ENCODE data around the gene KRTAP6-2.

The KRTAP6-2 gene

DNA sequence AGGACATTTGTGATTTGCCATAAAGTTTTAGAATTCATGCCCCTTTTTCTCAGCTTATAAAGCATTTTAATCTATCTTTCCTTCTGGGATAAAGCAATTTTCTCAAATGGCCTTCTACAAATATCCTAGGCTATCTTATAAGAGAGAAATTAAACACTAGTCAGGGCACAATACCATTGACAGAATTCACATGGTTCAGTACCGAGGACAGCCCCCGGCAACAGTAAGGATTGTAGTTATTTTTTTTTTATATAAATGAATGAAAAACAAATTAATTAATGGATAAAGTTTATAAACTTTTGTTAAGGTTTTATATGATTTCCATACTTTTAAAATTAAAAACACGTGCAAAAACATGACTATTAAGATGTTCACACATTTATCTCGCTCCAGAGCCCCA, 29.4 kb upstream of the KRTAP6-2 start:
- no peak overlapping the region for H3K56ac ChIP-seq (ENCODE audit: low read length)
- H4K8ac ChIP-seq (ENCODE audit: low read depth, low read length), result no peak overlapping the region
- no peaks in the 10 kb centered on the region for H3K36me3 ChIP-seq (ENCODE audit: control insufficient read depth, insufficient read depth, low read length)
- H3K79me2 ChIP-seq (ENCODE audit: control insufficient read depth, insufficient read depth, low read length), result no peaks in the 10 kb centered on the region
- no peak overlapping the region for H3K27ac ChIP-seq (ENCODE audit: low read depth, low read length)
- H2BK15ac ChIP-seq (replicated peaks; ENCODE audit: low read depth), result no peak overlapping the region
- DNase-seq, result no peak
- no peaks in the 10 kb centered on the region for H3K79me1 ChIP-seq (ENCODE audit: low read length)
- no peak overlapping the region for H3K18ac ChIP-seq (ENCODE audit: low read length)
- no peak overlapping the region for H2BK5ac ChIP-seq (ENCODE audit: low read length)
- H3K4me1 ChIP-seq (ENCODE audit: control insufficient read depth, low read depth, low read length), result no peaks in the 10 kb centered on the region
- no peak overlapping the region for H3K4ac ChIP-seq (ENCODE audit: low read depth, low read length)
- H3K27me3 ChIP-seq (ENCODE audit: insufficient read depth, low read length, poor library complexity), result no peaks in the 10 kb centered on the region
- H3K4me2 ChIP-seq (ENCODE audit: low read length), result no peak overlapping the region
- no peak overlapping the region for H3K4me3 ChIP-seq (ENCODE audit: low read length)
- no peak overlapping the region for H2BK120ac ChIP-seq (ENCODE audit: low read depth, low read length)
- no peak overlapping the region for H3K9ac ChIP-seq (ENCODE audit: low read length)
- H3K23ac ChIP-seq (ENCODE audit: low read length), result no peak overlapping the region
- no peak overlapping the region for H2AK5ac ChIP-seq (ENCODE audit: low read length)
- no peak overlapping the region for H4K5ac ChIP-seq (ENCODE audit: low read length)
- no CpG with 5 or more reads among the region's 4 CpGs for WGBS (ENCODE audit: extremely low coverage, insufficient coverage, low lambda C conversion rate)

DNA sequence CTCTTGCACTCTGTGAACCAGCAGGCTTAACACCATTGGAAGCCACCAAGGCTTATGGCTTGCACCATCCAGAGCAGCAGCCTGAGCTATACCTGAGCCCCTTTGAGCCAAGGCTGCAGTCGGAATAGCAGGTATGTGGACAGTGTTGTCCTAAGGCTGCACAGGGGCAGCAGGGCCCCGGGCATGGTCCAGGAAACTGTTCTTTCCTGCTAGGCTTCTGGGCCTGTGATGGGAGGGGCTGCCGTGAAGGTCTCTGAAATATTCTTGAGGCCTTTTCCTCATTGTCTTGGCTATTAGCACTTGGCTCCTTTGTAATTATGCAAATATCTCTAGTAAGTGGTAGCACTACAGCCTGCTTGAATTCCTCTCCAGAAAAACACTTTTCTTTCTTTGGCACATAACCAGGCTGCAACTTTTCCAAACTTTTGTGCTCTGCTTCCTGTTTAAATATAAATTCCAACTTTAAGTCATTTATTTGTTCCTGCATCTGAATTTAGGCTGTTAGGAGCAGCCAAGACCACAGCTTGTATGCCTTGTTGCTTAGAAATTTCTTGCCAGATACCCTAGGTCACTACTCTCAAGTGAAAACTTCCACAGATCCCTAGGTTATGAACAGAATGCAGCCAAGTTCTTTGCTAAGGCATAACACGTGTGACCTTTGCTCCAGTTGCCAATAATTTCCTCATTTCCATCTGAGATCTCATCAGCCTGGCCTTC, 26.9 kb upstream of the KRTAP6-2 start:
- H3K4me3 ChIP-seq (ENCODE audit: low read length), result no peak overlapping the region
- H2BK15ac ChIP-seq (replicated peaks; ENCODE audit: low read depth), result no peak overlapping the region
- H3K79me1 ChIP-seq (ENCODE audit: low read length), result no peaks in the 10 kb centered on the region
- no peak overlapping the region for H2BK120ac ChIP-seq (ENCODE audit: low read depth, low read length)
- H3K4ac ChIP-seq (ENCODE audit: low read depth, low read length), result no peak overlapping the region
- H2BK5ac ChIP-seq (ENCODE audit: low read length), result no peak overlapping the region
- WGBS (ENCODE audit: extremely low coverage, insufficient coverage, low lambda C conversion rate), result no CpG with 5 or more reads among the region's 4 CpGs
- no peaks in the 10 kb centered on the region for H3K79me2 ChIP-seq (ENCODE audit: control insufficient read depth, insufficient read depth, low read length)
- no peak overlapping the region for H3K23ac ChIP-seq (ENCODE audit: low read length)
- H2AK5ac ChIP-seq (ENCODE audit: low read length), result no peak overlapping the region
- no peaks in the 10 kb centered on the region for H3K27me3 ChIP-seq (ENCODE audit: insufficient read depth, low read length, poor library complexity)
- H3K27ac ChIP-seq (ENCODE audit: low read depth, low read length), result no peak overlapping the region
- H4K5ac ChIP-seq (ENCODE audit: low read length), result no peak overlapping the region
- H3K9ac ChIP-seq (ENCODE audit: low read length), result no peak overlapping the region
- H3K4me2 ChIP-seq (ENCODE audit: low read length), result no peak overlapping the region
- no peak overlapping the region for H3K18ac ChIP-seq (ENCODE audit: low read length)
- H4K8ac ChIP-seq (ENCODE audit: low read depth, low read length), result no peak overlapping the region
- H3K36me3 ChIP-seq (ENCODE audit: control insufficient read depth, insufficient read depth, low read length), result no peaks in the 10 kb centered on the region
- peak; percentile 4 for DNase-seq
- no peaks in the 10 kb centered on the region for H3K4me1 ChIP-seq (ENCODE audit: control insufficient read depth, low read depth, low read length)
- no peak overlapping the region for H3K56ac ChIP-seq (ENCODE audit: low read length)

DNA sequence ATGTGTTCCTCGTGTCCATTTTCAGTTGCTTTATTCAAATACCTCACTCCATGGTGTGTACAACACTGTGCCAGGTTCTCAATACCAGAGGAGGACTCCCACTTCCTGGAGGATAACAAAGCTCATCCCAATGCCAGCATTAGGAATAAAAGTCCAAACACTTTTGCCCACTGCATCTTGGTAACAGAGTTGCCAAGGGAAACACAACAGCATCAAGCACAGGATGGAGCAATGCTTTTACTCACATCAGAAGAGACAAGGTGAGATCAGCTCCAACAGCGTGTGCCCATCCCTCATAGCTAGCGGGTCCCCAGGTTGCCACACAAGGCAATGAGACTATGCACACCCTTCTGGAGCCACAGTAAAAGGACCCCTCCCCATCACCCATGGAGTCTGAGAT, 24.7 kb upstream of the KRTAP6-2 start:
- H3K4me2 ChIP-seq (ENCODE audit: low read length), result no peak overlapping the region
- no peak overlapping the region for H3K4me3 ChIP-seq (ENCODE audit: low read length)
- no peak overlapping the region for H3K18ac ChIP-seq (ENCODE audit: low read length)
- no peak overlapping the region for H2BK5ac ChIP-seq (ENCODE audit: low read length)
- DNase-seq, result no peak
- H3K79me2 ChIP-seq (ENCODE audit: control insufficient read depth, insufficient read depth, low read length), result no peaks in the 10 kb centered on the region
- H3K27me3 ChIP-seq (ENCODE audit: insufficient read depth, low read length, poor library complexity), result no peaks in the 10 kb centered on the region
- no peak overlapping the region for H2BK120ac ChIP-seq (ENCODE audit: low read depth, low read length)
- H3K56ac ChIP-seq (ENCODE audit: low read length), result no peak overlapping the region
- WGBS (ENCODE audit: extremely low coverage, insufficient coverage, low lambda C conversion rate), result no CpG with 5 or more reads among the region's 3 CpGs
- H3K23ac ChIP-seq (ENCODE audit: low read length), result no peak overlapping the region
- no peak overlapping the region for H4K5ac ChIP-seq (ENCODE audit: low read length)
- H3K27ac ChIP-seq (ENCODE audit: low read depth, low read length), result no peak overlapping the region
- H3K9ac ChIP-seq (ENCODE audit: low read length), result no peak overlapping the region
- H3K36me3 ChIP-seq (ENCODE audit: control insufficient read depth, insufficient read depth, low read length), result no peaks in the 10 kb centered on the region
- H3K4me1 ChIP-seq (ENCODE audit: control insufficient read depth, low read depth, low read length), result no peaks in the 10 kb centered on the region
- no peak overlapping the region for H2AK5ac ChIP-seq (ENCODE audit: low read length)
- H3K79me1 ChIP-seq (ENCODE audit: low read length), result no peaks in the 10 kb centered on the region
- H2BK15ac ChIP-seq (replicated peaks; ENCODE audit: low read depth), result no peak overlapping the region
- no peak overlapping the region for H4K8ac ChIP-seq (ENCODE audit: low read depth, low read length)
- H3K4ac ChIP-seq (ENCODE audit: low read depth, low read length), result no peak overlapping the region

DNA sequence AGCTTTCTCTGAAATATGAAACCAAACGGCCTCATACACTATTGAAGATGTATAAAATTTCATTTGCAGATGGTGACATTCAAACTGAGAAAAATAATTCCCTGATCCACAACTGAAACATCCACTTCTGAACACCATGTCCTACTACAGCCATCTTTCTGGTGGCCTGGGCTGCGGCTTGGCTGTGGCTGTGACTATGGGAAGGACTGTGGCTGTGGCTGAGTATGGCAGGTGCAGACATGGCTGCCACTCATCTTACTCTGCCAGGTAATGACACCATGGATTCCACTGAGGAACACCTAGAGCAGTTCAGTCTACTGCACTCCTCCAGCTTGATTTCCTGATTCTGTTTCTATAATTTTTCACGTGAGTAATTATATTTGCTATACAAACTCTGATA, 21.8 kb upstream of the KRTAP6-2 start, which contains the start of gene KRTAP20-4:
TSS of gene KRTAP20-4 (plus strand) at position 106 of the 400 bp plus-strand sequence.
- Histone ChIP-seq H2BK15ac (replicated peaks; ENCODE audit: low read depth) (no peak within 1 kb of the TSS), H3K27ac (ENCODE audit: low read depth, low read length) (no peak within 1 kb of the TSS), H3K4me3 (ENCODE audit: low read length) (no peak within 1 kb of the TSS), H3K4me2 (ENCODE audit: low read length) (no peak within 1 kb of the TSS), H3K79me2 (ENCODE audit: control insufficient read depth, insufficient read depth, low read length) (no peaks in the 10 kb centered on the region), H3K23ac (ENCODE audit: low read length) (no peak within 1 kb of the TSS), H3K4ac (ENCODE audit: low read depth, low read length) (no peak within 1 kb of the TSS), H4K8ac (ENCODE audit: low read depth, low read length) (no peak within 1 kb of the TSS), H3K79me1 (ENCODE audit: low read length) (no peaks in the 10 kb centered on the region), H3K18ac (ENCODE audit: low read length) (no peak within 1 kb of the TSS), H3K4me1 (ENCODE audit: control insufficient read depth, low read depth, low read length) (no peaks in the 10 kb centered on the region), H4K5ac (ENCODE audit: low read length) (no peak within 1 kb of the TSS), H2AK5ac (ENCODE audit: low read length) (no peak within 1 kb of the TSS), H3K56ac (ENCODE audit: low read length) (no peak within 1 kb of the TSS), H2BK5ac (ENCODE audit: low read length) (no peak within 1 kb of the TSS), H2BK120ac (ENCODE audit: low read depth, low read length) (no peak within 1 kb of the TSS), H3K9ac (ENCODE audit: low read length) (no peak within 1 kb of the TSS), H3K27me3 (ENCODE audit: insufficient read depth, low read length, poor library complexity) (no peaks in the 10 kb centered on the region), H3K36me3 (ENCODE audit: control insufficient read depth, insufficient read depth, low read length) (no peaks in the 10 kb centered on the region)
- no peak for DNase-seq
- no CpG with 5 or more reads among the region's 3 CpGs for WGBS (ENCODE audit: extremely low coverage, insufficient coverage, low lambda C conversion rate)

DNA sequence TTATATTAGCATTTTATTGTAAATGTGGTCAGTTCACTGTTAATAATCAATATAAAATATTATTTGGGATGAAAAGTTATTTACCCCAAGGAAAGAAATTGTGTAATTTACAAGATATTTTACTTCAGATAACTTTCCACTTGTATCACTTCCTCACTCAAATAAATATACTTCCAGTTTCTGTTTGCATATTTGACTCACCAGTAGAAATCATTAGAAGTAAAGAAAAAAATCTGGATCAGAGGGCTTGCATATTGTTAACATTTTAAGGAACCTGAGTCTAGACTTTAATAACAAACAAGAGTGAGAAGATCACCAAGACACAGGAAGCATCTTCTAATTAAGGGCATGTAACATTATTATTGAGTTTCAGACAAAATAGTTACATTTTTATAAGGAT, 21.4 kb upstream of the KRTAP6-2 start:
- H3K27me3 ChIP-seq (ENCODE audit: insufficient read depth, low read length, poor library complexity), result no peaks in the 10 kb centered on the region
- H4K8ac ChIP-seq (ENCODE audit: low read depth, low read length), result no peak overlapping the region
- no peak overlapping the region for H3K4me3 ChIP-seq (ENCODE audit: low read length)
- H3K79me1 ChIP-seq (ENCODE audit: low read length), result no peaks in the 10 kb centered on the region
- H3K4me2 ChIP-seq (ENCODE audit: low read length), result no peak overlapping the region
- H3K4ac ChIP-seq (ENCODE audit: low read depth, low read length), result no peak overlapping the region
- H4K5ac ChIP-seq (ENCODE audit: low read length), result no peak overlapping the region
- H3K18ac ChIP-seq (ENCODE audit: low read length), result no peak overlapping the region
- no peak overlapping the region for H3K27ac ChIP-seq (ENCODE audit: low read depth, low read length)
- no peak overlapping the region for H3K9ac ChIP-seq (ENCODE audit: low read length)
- H3K4me1 ChIP-seq (ENCODE audit: control insufficient read depth, low read depth, low read length), result no peaks in the 10 kb centered on the region
- H2AK5ac ChIP-seq (ENCODE audit: low read length), result no peak overlapping the region
- no peak overlapping the region for H2BK15ac ChIP-seq (replicated peaks; ENCODE audit: low read depth)
- no peaks in the 10 kb centered on the region for H3K79me2 ChIP-seq (ENCODE audit: control insufficient read depth, insufficient read depth, low read length)
- no peak overlapping the region for H2BK120ac ChIP-seq (ENCODE audit: low read depth, low read length)
- DNase-seq, result no peak
- H3K56ac ChIP-seq (ENCODE audit: low read length), result no peak overlapping the region
- H2BK5ac ChIP-seq (ENCODE audit: low read length), result no peak overlapping the region
- no peaks in the 10 kb centered on the region for H3K36me3 ChIP-seq (ENCODE audit: control insufficient read depth, insufficient read depth, low read length)
- no peak overlapping the region for H3K23ac ChIP-seq (ENCODE audit: low read length)

DNA sequence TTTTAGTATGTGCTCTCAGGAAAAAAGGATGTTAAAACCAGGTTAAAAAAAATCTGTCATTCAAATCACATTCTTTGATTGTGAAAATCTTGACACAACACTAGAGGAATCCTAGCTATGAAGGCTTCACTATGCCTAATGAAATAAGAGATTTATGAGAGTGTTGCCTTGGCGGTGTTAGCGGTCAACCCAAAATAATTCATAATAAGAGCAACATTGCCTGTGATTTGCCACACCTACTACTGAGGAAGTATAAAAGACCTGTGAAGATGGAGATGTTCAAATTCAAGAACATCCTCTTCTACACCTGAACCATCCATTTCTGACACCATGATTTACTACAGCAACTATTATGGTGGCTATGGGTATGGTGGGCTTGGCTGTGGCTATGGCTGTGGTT, 17.4 kb upstream of the KRTAP6-2 start, which contains the start of gene KRTAP20-1:
TSS of gene KRTAP20-1 (plus strand) at position 301 of the 400 bp plus-strand sequence. CDS start at position 331, 30 bp downstream.
- no peaks in the 10 kb centered on the region for H3K36me3 ChIP-seq (ENCODE audit: control insufficient read depth, insufficient read depth, low read length)
- H3K9ac ChIP-seq (ENCODE audit: low read length), result no peak within 1 kb of the TSS
- H2AK5ac ChIP-seq (ENCODE audit: low read length), result no peak within 1 kb of the TSS
- WGBS (ENCODE audit: extremely low coverage, insufficient coverage, low lambda C conversion rate), result no CpG with 5 or more reads among the region's 2 CpGs
- DNase-seq, result no peak
- no peaks in the 10 kb centered on the region for H3K79me2 ChIP-seq (ENCODE audit: control insufficient read depth, insufficient read depth, low read length)
- no peak within 1 kb of the TSS for H3K4me2 ChIP-seq (ENCODE audit: low read length)
- no peak within 1 kb of the TSS for H3K27ac ChIP-seq (ENCODE audit: low read depth, low read length)
- H3K4ac ChIP-seq (ENCODE audit: low read depth, low read length), result no peak within 1 kb of the TSS
- no peaks in the 10 kb centered on the region for H3K79me1 ChIP-seq (ENCODE audit: low read length)
- no peak within 1 kb of the TSS for H3K18ac ChIP-seq (ENCODE audit: low read length)
- no peak within 1 kb of the TSS for H4K8ac ChIP-seq (ENCODE audit: low read depth, low read length)
- H3K56ac ChIP-seq (ENCODE audit: low read length), result no peak within 1 kb of the TSS
- no peak within 1 kb of the TSS for H3K23ac ChIP-seq (ENCODE audit: low read length)
- no peak within 1 kb of the TSS for H3K4me3 ChIP-seq (ENCODE audit: low read length)
- H2BK5ac ChIP-seq (ENCODE audit: low read length), result no peak within 1 kb of the TSS
- H4K5ac ChIP-seq (ENCODE audit: low read length), result no peak within 1 kb of the TSS
- no peaks in the 10 kb centered on the region for H3K27me3 ChIP-seq (ENCODE audit: insufficient read depth, low read length, poor library complexity)
- no peak within 1 kb of the TSS for H2BK120ac ChIP-seq (ENCODE audit: low read depth, low read length)
- H2BK15ac ChIP-seq (replicated peaks; ENCODE audit: low read depth), result no peak within 1 kb of the TSS
- H3K4me1 ChIP-seq (ENCODE audit: control insufficient read depth, low read depth, low read length), result no peaks in the 10 kb centered on the region
